ENCODE results near the gene COLEC11.
"Not testable (repeated sequence)": the region's sequence is repeated elsewhere in the genome, so short reads cannot be mapped to it uniquely, and the experiment has no call there.

The COLEC11 gene

GRCh38 chr2:3635171-3635974 is 40.5 kb downstream of the COLEC11 start:
- no peak for DNase-seq (ENCODE audit: low read depth in 2 of 2)
- H3K4me3 ChIP-seq (replicated peaks in 1 of 2; ENCODE audit: low read depth in 2 of 2, low read length in 2 of 2), result no peak overlapping the region
- TF ChIP-seq CTCF (IDR thresholded peaks at IDR 0.05; ENCODE audit: low read depth, low read length), result no peak

- not testable (repeated sequence) for H3K4me3 ChIP-seq (replicated peaks in 1 of 2; ENCODE audit: low read depth in 2 of 2, low read length in 2 of 2); DNase-seq (ENCODE audit: low read depth in 2 of 2)
Measured at GRCh38 chr2:3635975-3636327, 41.0 kb downstream of the COLEC11 start.

GRCh38 chr2:3636586-3637310 is 41.8 kb downstream of the COLEC11 start:
- no peak for TF ChIP-seq CTCF (IDR thresholded peaks at IDR 0.05; ENCODE audit: low read depth, low read length)
- no peak for DNase-seq (ENCODE audit: low read depth in 2 of 2)
- no peak overlapping the region for H3K4me3 ChIP-seq (replicated peaks in 1 of 2; ENCODE audit: low read depth in 2 of 2, low read length in 2 of 2)

- H3K4me3 ChIP-seq (replicated peaks in 1 of 2; ENCODE audit: low read depth in 2 of 2, low read length in 2 of 2), result no peak overlapping the region
- TF ChIP-seq CTCF (IDR thresholded peaks at IDR 0.05; ENCODE audit: low read depth, low read length), result no peak
- no peak for DNase-seq (ENCODE audit: low read depth in 2 of 2)
Measured at GRCh38 chr2:3637311-3637675, 42.4 kb downstream of the COLEC11 start.

- no peak for DNase-seq (ENCODE audit: low read depth in 2 of 2)
- H3K4me3 ChIP-seq (replicated peaks in 1 of 2; ENCODE audit: low read depth in 2 of 2, low read length in 2 of 2), result no peak overlapping the region
- no peak for TF ChIP-seq CTCF (IDR thresholded peaks at IDR 0.05; ENCODE audit: low read depth, low read length)
Measured at GRCh38 chr2:3637692-3638455, 43.0 kb downstream of the COLEC11 start.

- no peak for DNase-seq (ENCODE audit: low read depth in 2 of 2)
- no peak for TF ChIP-seq CTCF (IDR thresholded peaks at IDR 0.05; ENCODE audit: low read depth, low read length)
- H3K4me3 ChIP-seq (replicated peaks in 1 of 2; ENCODE audit: low read depth in 2 of 2, low read length in 2 of 2), result no peak overlapping the region
Measured at GRCh38 chr2:3638456-3638810, 43.5 kb downstream of the COLEC11 start.

GRCh38 chr2:3639015-3639630 is 44.2 kb downstream of the COLEC11 start:
- H3K4me3 ChIP-seq (replicated peaks in 1 of 2; ENCODE audit: low read depth in 2 of 2, low read length in 2 of 2), result no peak overlapping the region
- no peak for DNase-seq (ENCODE audit: low read depth in 2 of 2)
- no peak for TF ChIP-seq CTCF (IDR thresholded peaks at IDR 0.05; ENCODE audit: low read depth, low read length)

Data from cardiac fibroblast (primary cell).